ENCODE data around the gene IFNLR1. TPM values are rescaled to one million over a fixed set of nuclear protein-coding genes. Genes with fewer than 3 reads are reported as not detected.

The IFNLR1 gene
- total RNA-seq, 1 donor from 2014 or later: 3.1 TPM

DNA sequence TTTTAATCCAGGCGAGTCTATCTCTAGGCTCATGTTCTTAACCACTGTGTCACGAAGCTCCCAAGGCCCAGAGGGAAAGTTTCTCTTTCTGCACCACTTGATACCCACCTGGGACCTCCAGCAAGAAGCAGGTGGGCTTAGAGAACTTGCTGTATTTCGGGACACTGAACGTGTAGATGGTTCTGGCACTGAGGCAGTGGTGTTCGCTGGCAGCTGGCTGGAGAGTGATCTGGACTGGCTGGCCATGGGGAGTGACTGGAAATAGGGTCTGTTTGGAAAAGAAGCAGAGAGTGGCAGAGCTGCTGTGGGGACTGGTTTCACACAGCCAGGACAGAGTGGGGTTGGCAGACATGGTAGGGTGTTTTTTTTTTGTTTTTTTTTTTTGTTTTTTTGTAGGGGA is 27.7 kb downstream of the IFNLR1 start:
- DNase-seq (ENCODE audit: low spot score): no peak
- H3K27me3 Mint-ChIP-seq (ENCODE audit: unreplicated experiment): peaks cover 2% of the 10 kb centered on the region
- H3K4me3 Mint-ChIP-seq (ENCODE audit: unreplicated experiment): no peak overlapping the region
- no peak for TF ChIP-seq CTCF (IDR thresholded peaks at IDR 0.05; ENCODE audit: unreplicated experiment)
- peaks cover 9% of the 10 kb centered on the region for H3K36me3 Mint-ChIP-seq (ENCODE audit: low read depth, unreplicated experiment)
- no peaks in the 10 kb centered on the region for H3K4me1 Mint-ChIP-seq (ENCODE audit: unreplicated experiment)
- no peak overlapping the region for H3K27ac Mint-ChIP-seq (ENCODE audit: unreplicated experiment)
- H3K9me3 Mint-ChIP-seq (ENCODE audit: unreplicated experiment): no peaks in the 10 kb centered on the region

DNA sequence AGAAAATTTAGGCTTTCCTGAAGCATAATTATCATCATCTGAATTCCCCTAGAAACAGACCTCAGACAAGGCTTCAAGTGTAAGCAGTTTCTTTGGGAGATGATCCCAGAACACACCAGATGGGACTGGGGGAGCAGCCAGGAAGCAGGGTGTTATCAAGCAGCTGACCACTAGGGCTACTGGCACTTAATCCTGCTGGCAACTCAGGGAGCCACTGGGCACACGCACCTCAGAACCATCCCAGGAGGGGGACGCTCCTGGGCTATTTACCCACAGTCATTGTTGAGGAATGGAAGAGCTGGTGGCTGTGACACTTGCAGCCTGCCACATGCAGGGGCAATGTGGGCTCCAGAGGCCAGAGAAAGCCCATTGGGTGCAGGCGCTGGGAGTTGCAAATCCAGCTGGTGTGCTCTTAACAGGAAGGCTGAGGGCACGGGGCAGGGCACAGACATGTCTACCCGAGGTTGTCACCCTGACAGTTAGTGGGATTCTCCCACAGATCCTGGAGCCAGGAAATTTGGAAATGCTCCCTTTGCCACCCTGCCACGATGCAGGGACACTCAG is 29.1 kb downstream of the IFNLR1 start:
- DNase-seq (ENCODE audit: low spot score): no peak
- Mint-ChIP-seq H3K36me3 (ENCODE audit: low read depth, unreplicated experiment) (peaks cover 4% of the 10 kb centered on the region), H3K4me1 (ENCODE audit: unreplicated experiment) (no peaks in the 10 kb centered on the region), H3K27ac (ENCODE audit: unreplicated experiment) (no peak overlapping the region), H3K27me3 (ENCODE audit: unreplicated experiment) (peaks cover 2% of the 10 kb centered on the region), H3K9me3 (ENCODE audit: unreplicated experiment) (no peaks in the 10 kb centered on the region), H3K4me3 (ENCODE audit: unreplicated experiment) (no peak overlapping the region)
- TF ChIP-seq CTCF (IDR thresholded peaks at IDR 0.05; ENCODE audit: unreplicated experiment): peak; percentile 39

DNA sequence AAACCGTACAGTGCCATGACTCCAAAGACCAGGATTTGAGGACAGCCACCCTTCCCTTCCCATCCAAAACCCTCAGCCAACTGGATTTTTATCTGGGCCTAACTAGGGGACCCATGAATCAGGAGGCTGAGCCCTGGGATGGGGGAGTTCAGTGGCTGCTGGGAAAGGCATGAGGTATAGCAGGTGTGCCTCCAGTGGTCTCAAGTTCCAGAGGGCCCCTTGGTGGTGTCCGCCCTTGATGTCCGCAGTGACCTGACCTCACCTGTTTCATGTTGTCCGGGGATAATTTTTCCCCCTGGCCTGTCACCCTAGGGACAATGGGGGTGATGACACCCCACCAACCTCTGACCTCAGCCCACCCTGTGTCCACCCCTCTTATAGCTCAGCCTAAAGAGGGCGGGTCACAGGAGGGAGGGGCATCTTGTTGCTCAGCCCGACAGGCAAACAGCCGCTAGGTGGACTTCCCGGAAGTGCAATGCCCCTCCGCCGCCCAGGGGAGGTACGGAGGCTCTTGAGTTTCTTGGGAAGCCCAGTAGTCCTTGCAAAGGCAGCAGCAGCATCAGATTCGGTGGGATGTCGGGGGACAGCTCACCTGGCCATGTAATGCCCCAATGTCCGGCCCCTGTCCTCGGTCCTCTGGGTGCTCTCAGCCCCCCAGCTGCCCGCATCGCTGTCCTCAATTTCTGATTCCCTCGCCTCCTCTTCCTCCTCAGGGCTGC is 30.4 kb downstream of the IFNLR1 start:
- Mint-ChIP-seq H3K27ac (ENCODE audit: unreplicated experiment) (no peak overlapping the region), H3K27me3 (ENCODE audit: unreplicated experiment) (peaks cover 2% of the 10 kb centered on the region), H3K4me1 (ENCODE audit: unreplicated experiment) (peaks cover 2% of the 10 kb centered on the region), H3K4me3 (ENCODE audit: unreplicated experiment) (no peak overlapping the region), H3K36me3 (ENCODE audit: low read depth, unreplicated experiment) (peaks cover 3% of the 10 kb centered on the region), H3K9me3 (ENCODE audit: unreplicated experiment) (no peaks in the 10 kb centered on the region)
- no peak for DNase-seq (ENCODE audit: low spot score)
- no peak for TF ChIP-seq CTCF (IDR thresholded peaks at IDR 0.05; ENCODE audit: unreplicated experiment)

DNA sequence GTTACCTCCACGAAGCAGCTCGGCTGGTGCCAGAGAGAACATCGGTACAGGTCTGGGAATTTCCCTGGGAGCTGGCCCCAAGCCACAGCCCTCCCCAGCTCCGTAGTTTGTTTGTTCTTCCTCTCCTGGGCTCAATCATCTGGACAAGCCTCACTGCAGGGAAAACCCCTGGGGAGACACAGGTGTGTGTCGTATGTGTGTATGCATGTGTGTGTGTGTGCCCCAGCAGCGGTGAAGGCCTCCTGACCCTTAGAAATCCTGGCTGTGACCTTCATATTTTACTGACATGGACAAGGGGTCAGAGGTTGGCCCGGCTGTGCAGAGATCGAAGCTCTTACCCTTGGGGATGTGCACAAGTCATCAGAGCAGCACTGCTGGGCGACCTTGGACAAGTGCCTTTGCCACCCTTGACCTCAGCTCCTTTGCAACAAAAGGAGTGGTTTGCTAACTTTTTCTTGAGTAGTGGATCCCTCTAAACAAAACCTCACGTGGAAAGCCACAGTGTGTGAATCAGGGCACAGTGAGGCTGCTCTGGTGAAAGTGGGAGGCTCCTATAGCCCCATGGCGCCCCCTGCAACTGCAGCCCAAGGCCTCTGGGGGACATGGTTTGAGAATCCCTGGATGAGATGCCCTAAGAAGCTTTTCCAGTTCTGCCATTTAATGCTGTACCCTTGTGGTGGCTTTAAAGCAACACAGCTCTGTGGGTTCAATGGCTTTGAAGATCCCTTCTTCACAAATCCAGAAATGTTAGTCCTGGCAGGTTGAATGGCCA is 31.9 kb downstream of the IFNLR1 start:
- Mint-ChIP-seq H3K9me3 (ENCODE audit: unreplicated experiment) (no peaks in the 10 kb centered on the region), H3K4me1 (ENCODE audit: unreplicated experiment) (peaks cover 13% of the 10 kb centered on the region), H3K4me3 (ENCODE audit: unreplicated experiment) (no peak overlapping the region), H3K27me3 (ENCODE audit: unreplicated experiment) (peaks cover 4% of the 10 kb centered on the region), H3K27ac (ENCODE audit: unreplicated experiment) (no peak overlapping the region), H3K36me3 (ENCODE audit: low read depth, unreplicated experiment) (peaks cover 3% of the 10 kb centered on the region)
- TF ChIP-seq CTCF (IDR thresholded peaks at IDR 0.05; ENCODE audit: unreplicated experiment): peak; percentile 38
- DNase-seq (ENCODE audit: low spot score): peak; percentile 39

DNA sequence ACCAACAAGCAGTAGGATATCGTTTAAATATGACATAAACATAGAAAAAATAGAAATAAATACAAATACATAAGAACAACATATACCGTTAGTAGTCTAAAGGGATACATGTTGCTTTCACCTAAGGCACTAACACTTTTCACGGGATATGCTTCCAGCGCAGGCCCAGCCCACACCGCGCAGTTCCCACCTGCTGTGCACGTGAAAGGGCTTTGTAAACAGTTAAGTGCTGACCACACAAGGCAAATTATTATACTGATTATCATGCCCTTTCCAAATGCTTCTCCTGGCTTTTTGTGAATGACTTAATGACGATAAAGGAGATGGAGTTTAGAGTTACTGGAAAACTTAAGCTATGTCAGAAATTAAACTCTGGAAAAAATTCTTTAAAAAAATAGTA is 32.9 kb downstream of the IFNLR1 start:
- Mint-ChIP-seq H3K9me3 (ENCODE audit: unreplicated experiment) (no peaks in the 10 kb centered on the region), H3K27me3 (ENCODE audit: unreplicated experiment) (peaks cover 4% of the 10 kb centered on the region), H3K36me3 (ENCODE audit: low read depth, unreplicated experiment) (peaks cover 3% of the 10 kb centered on the region), H3K27ac (ENCODE audit: unreplicated experiment) (no peak overlapping the region), H3K4me3 (ENCODE audit: unreplicated experiment) (no peak overlapping the region), H3K4me1 (ENCODE audit: unreplicated experiment) (peaks cover 13% of the 10 kb centered on the region)
- no peak for DNase-seq (ENCODE audit: low spot score)
- no peak for TF ChIP-seq CTCF (IDR thresholded peaks at IDR 0.05; ENCODE audit: unreplicated experiment)
